Hindlimb muscle (tissue), 1 donor: ENCODE data around the gene NR5A1. TPM values are rescaled to one million over a fixed set of nuclear protein-coding genes. Genes with fewer than 3 reads are reported as not detected.

Source experiments
- DNase-seq: peaks from one replicate; pipeline ENCODE4 v3.0.0-alpha.2; 2013
- polyA plus RNA-seq: library from polyadenylated mRNA; unstranded; fragments of 120-200 nt; gene quantifications from one replicate; pipeline ENCODE4 v1.2.1, GENCODE V29; 2013; ENCODE audit not compliant: insufficient read length

The NR5A1 gene
- polyA plus RNA-seq, 1 donor = not detected

DNA sequence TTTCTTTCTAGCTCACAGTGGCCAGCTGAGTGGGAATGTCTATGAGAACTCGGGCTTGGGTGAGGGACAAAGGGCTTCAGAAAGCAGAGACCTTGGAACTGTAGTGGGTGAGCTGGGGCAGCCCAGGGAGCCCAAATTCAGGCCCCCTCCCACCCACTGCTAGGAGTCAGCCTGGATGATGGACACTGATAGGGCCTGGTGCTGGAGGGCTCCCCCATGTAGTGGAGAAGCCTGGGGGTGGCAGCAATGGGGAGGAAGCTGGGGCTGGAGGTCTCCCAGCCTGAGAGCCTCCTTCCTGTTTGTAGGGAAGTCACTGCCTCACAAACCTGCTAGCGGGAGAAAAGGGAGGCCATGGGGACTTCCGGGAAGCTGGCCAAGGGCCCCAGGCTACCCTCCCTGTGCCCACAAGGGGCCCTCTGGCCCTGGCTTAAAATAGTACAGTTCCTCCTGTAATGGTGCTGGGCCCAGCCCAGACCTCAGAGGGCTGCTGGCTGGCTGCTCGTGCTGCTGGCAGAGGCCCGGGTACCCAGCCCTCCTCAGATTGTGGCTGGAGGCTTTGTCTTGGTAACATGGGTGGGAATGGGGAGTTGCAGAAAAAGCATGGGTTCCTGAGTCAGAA, 6.3 kb upstream of the NR5A1 start:
- no peak for DNase-seq

DNA sequence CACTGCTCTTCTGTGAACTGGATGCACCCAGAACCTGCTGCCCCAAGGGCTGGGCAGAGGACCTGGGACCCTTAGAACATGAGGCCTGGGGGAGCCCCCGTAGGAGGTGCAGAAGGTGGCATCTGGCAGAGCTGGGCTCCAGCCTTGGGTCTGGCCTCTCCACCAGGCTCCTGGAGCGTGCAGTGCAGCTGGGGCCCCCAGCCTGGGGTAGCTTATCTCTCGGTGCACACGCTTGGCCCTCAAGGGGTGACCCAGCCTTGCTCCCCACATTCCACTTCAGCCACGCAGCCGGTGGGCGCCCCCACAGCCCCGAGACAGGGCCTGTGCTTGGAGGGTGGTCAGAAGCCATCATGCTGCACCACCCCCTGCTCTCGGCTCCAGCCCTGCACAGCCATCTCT, 5.6 kb upstream of the NR5A1 start:
- no peak for DNase-seq

DNA sequence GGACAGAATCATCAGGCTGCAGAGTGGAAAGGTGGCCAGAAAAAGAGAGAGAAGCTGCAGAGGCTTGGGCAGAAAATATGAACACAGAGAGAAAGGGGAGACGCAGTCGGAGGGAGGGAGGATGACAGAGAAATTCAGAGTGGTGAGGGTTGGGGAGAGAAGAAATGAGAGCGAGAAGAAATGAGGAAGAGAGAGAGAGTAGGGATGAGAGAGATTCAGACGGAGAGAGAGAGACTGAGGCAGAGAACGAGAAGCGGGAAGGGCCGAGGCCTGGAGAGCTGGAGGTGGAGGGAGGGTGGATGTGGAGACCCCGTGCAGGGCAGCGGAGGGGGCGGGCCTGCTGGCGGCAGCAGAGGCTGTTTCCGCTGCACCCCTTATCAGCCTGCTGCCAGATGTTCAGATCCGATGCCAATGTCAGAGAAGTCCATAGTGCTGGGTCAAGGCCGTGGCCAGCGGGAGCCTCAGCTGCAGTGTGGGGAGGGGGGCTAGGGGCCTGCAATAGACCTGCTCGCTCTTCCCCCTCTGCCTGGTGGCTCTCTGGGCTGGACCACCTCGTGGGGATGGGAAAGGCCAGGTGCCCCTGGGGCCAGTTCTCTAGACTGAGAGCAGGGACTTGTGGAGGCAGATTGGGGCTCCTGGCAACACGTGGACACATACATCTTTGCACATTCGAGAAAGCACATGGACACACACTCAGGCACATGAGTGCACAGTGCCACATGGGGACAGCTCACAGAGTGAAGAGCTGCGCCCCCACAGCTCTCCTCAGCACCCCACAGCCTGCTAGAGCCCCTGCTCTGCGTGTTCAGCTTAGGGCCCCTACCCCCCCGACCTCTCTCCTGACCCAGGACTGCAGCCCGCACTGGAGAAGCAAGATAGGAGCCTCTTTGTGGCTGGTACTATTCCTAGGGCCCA, 4.9 kb upstream of the NR5A1 start:
- no peak for DNase-seq

DNA sequence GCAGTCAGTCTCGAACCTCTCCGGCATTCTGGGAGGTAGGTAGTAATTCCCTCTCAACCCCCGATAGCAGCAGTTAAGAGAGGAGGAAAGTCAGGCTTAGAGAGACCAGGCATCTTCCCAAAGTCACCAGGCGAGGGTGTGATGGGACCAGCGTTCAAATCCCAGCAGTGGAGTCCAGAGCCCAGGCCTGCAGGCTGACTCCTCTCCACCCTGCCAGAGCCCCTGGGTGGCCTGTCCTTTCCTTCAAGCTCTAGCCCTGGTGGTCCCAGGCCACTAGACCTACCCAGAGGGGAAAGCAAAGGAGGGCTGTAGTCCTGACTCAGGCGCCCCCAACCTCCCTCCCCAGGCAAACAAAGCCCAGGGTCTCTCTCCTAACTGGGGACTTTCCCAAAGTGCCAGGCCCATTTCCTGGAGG, 4.2 kb upstream of the NR5A1 start:
- DNase-seq = no peak

DNA sequence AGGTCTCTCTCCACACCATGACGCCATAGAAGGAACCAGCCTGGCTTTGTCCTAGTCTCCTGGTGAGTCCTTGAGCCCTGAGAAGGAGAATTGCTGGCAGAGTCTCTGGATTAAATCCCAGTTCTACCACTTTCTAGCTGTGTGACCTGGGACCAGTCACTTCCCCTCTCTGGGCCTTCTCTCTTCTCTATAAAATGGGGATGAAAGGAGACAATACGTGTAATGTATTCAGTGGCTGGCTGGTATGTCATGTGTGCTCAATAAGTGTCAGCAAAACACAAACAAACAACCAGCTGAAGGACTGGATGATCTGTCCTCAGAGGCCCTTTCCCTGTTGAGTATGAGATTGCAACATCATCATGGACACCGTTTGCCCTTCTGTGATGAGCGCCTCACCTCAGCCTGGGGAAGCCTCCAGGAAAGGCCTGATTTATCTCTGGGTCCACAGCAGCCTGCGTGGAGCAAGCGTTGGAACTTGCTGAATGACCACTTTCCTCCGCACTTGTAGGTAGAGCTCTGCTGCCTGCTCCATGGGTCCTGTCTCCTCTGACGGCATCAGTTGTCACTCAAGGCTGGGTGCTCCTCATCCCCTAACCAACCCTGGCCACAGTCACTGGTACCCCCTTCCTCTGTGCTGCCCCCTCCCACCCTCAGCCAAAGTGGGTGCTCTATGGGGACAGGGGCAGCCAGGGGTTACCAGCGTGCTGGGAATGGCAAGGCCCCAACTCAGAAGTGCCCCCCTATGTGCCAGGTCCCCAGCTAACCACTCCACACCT, 3.6 kb upstream of the NR5A1 start:
- no peak for DNase-seq

DNA sequence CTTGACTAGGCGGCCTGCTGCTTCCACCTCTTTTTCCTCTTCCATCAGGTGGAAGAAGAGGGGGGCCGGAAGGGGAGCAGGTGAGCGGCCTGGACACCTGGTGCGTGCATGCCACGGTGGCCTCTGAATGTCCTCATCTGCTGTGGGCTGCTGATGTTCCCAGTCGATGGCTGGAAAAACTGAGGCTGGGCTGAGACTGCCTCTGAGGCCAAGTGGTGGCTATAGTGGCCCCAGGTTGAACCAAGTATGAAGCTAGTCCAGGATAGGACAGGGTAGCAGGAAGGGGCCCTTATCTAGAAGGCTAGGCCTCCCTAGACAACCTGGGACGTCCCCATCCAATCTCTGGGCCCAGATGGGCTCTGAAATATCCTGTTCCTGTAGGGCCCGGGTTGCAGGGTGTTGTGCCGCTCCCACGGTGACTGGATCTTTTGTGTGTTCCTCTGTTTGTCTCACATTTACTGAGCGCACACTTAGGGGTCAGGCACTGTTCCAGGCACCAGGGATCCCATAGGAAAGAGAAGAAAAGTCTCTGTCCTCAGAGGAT, 753 bp upstream of the NR5A1 start:
- DNase-seq = no peak

DNA sequence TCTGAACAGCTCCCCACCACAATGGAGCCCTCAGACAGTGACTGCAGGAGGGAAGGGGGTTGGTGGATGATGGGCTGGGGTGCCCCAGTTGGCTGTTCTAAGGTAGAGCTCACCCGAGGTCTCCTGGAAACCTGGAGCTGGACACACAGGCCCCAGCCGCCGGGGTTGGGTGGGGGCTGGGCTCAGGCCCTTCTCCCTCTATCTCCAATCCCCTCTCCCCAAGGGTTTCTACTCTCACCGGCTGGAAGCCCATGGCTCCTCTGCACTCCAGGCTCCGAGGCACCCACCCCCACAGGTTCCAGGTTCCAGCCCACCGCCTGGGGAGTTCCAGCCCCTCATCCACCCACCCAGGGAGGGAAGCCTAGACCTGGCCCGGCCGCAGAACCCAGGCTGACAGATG, 766 bp downstream of the NR5A1 start:
- no peak for DNase-seq

DNA sequence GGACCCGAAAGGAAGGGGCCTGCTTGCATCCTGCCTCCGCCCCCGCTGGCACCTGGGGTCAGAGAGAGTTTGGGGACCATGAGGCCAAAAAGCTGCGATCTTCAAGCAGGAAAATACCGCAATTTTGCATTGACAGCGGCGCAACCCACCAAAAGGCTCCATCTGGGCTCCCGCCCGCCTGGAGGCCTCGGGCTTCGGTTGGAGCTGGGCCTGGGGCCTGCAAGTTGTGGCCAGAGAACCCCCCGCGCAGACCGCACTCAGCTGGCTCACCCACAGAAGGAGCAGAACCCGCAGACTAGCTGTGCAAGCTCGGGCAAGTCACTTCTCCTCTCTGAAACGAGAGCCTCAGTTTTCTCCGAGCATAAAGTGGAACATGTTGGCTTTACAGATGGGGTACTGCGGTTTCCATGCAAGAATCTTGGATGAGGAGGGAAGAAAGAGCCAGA, 1.3 kb downstream of the NR5A1 start:
- DNase-seq = no peak

DNA sequence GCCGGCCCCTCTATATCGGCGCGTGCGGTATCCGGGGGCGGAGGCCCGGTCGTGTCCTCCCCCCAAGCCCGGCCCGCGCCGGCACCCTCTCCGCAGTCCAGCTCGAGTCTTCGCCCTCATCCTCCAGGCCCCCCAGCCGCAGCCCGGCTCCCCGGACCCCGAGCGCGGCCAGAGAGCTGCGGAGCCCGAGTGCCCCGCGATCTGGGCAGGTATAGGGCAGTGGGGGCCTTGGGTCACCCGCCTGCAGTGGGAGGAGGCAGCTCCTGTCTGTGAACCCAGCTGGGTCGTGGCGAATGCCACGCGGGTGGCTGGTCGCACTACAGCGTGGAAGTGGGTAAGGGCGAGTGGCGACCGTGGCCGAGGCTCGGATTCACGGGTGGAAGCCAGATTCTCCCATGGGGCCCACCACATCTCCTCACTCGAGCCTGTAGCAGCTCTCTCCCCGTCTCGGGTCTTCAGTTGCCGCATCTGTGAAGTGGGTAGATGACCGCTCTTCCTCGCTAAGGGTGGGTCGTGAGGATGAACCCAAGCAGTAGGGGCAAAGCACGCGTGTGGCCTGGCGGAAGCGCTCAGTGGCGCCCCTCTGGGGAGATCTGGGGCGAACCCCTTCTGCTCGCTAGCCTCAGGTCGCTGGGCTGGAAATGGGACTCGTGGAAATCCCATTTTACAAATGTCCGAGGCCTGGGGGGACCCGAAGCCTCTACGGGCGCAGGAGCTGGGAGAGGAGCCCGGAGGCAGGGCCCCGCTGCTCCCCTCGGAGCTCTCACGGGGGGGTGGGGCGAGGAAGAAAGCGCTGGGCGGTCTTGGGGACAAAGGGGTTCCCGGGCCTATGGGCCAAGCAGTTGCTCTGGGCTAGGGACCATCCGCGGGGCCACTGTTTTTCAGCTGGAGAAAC, 1.9 kb downstream of the NR5A1 start:
- no peak for DNase-seq

DNA sequence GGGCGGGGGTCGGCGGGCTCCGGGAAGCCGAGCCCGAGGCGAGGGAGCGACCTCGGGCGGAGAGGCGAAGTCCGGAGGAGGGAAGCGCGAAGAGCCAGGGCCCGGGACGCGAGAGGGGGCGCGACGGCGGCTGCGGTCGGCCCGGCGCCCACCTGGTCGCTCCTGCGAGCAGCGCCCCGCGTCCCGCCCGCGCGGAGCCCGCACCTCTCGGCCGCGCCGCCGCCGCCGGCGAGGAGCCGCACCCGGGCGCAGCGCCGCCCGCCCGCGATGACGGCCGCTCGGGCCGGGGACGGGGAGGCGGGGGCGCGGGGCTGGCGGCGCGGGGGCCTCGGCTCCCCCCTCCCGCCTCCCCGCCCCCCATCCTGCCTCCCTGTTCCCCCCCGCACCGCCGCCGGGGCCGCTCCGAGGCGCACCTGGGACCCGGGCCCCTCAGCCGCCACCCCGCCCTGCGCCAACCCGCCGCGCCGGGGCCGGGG, 2.6 kb downstream of the NR5A1 start:
- DNase-seq = no peak

DNA sequence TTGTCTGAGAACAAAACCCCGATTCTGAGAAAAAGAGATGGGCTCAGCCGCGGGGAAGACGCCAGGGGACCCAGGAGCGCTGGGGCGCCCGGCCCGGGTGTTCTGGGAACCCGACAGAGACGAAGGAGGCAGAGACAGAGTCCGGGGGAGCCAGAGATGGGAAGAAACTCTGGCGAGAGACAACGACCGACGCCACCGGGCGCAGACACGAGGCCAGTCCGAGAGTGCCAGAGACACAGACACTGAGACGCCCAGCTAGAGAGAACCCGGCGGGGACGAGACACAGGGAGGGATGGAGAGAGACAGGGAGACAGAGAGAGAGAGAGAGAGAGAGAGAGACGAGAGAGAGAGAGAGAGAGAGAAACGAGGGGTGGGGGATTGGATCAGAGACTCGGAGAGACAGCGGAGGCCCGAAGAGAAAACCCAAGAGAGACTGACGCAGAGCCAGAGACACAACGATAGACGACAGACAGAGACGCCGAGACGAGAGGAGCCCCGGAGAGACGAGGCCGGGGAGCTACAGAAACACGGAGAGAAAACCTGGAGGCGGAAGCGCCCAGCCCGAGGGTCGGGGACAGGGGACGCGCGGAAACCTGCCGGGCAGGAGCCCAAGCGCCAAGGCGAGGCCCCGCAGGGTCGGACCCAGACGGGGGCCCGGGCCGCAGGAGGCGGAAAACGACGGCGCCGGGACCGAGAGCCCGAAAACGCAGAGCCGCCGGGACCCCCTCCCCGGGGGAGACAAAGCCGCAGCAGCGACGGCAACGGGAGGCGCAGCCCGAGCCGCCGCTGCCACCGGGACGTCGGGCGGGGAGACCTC, 3.3 kb downstream of the NR5A1 start:
- no peak for DNase-seq

DNA sequence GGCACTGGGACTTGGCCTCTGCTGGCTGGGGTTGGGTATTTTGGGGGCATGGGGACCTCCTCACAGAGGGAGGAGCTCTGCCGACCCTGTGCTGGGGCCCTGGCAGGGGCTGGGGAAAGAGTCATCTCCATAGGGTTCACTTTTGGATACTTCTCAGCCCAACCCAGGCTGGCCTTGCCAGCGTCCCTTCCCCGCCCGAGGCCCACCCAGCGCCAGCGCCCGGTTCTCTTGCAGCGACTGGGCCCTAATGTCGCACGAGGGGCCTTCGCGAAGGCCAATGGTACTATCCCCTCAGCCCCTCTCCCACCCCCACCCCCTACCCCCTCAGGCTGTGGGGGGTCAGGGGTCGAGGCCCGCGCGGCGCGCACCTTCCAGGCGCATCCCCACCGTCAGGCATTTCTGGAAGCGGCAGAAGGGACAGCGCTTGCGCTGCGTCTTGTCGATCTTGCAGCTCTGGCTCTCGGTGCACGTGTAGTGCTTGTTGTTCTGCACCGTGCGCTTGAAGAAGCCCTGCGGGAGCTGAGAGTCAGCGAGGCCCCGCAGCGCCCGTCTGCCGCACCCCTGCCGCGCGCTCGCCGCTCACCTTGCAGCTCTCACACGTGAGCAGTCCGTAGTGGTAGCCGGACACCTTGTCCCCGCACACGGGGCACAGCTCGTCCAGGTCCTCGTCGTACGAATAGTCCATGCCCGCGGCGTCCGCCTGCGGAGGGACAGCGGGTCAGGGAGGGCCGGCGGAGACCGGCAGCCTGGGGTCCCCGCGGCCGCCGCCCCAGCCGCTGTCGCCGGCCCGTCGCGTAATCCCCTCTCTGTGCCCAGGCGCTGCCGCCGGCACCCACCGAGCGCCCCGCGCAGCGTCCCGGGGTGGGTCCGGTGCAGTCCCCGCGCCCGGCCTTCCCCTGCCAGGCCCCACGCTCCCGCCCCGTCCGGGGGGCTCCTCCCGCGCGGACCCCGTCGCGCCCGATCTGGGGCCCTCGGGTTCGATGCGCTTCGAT, 4.2 kb downstream of the NR5A1 start:
- DNase-seq = no peak

DNA sequence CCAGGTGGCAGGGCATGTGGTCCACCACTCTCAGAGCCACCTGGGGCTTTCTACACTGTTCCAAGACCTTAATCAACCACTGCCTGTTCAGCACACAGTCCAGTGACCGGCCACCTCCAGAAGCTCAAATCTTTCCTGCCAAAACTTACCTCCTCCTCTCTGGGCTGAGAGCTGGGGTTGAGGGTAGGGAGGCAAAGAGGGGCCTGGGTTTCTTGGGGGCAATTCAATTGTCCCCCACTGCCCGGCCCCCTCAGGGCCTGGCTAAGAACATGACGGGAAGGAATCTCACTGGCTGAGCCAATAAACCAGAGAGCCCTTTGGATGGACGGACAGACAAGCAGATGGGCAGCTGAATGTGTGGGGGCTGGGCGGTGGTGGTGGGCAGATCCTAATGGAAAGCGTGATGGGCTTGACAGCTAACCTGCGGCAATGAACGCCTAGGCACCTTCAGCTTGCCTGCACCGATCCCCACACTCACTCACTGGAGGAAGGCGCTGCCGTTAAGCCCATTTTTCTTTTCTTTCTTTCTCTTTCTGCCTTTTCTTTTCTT, 5.4 kb downstream of the NR5A1 start:
- DNase-seq = no peak

DNA sequence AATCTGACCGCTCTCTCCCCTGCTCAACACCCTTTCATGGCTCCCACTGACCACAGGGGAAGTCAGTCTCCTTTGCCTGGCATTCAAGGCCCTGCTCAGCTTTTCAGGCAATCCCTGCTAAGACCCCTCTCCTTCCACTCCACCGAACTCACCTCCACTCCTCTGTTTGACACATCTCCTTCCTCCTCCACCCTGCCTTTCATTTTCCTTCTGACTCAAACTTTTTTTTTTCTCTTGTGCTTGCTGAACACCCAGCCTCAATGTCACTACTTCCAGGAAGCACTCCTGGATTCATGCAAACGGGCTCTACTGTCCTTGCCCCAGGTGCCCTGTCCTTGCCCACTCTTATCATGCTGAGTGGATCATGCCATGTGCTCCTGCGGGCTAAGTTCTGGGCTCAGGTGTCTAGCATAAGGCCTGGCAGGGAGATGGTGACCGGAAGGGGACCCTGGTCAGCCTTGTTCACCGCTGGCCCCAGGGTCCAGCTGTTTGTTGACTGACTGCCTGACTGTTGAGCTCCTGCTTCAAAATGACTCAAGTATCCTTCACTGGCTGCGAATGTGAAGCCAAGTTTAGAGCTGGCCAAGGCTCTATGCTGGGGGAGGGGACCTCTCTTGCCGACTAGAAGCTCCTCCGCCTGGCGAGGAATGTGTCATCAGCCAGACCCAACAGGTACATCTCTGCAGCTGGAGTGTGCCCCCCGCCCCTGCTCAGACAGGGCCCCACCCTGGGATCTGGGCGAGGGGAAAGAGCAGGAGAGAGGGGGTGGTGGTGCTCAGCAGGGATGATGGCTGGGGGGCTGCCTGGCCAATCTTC, 6.2 kb downstream of the NR5A1 start:
- no peak for DNase-seq

DNA sequence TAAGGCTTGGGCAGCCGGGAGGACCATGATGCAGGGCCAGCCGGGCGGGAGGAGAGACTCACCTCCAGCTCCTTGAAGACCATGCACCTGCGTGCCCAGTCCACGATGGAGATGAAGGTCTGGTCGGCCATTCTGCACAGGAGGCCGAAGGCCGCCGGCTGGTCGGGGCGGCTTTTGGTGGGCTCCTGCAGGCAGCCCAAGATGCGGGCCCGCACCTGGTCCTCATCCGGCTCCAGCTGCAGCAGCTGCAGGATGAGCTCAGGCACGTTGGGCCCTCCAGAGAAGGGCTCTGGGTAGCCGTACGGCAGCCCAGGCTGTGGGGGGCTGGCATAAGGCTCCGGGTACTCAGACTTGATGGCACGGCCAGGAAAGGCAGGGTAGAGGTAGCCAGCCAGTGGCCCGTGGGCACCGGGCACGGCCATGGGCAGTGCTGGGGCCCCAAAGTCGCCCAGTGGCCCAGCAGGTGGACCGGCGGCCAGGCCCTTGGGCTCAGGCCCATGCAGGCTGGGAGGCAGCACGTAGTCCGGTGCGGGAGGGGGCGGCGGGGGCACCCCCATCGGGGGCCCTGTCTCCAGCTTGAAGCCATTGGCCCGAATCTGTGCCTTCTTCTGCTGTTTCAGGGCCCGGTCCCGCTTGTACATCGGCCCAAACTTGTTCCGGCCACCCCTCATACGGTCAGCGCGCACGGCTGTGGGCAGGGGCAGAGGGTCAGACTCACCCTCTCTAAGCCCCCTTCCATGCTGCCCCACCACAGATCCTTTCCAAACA, 7.0 kb downstream of the NR5A1 start:
- no peak for DNase-seq

DNA sequence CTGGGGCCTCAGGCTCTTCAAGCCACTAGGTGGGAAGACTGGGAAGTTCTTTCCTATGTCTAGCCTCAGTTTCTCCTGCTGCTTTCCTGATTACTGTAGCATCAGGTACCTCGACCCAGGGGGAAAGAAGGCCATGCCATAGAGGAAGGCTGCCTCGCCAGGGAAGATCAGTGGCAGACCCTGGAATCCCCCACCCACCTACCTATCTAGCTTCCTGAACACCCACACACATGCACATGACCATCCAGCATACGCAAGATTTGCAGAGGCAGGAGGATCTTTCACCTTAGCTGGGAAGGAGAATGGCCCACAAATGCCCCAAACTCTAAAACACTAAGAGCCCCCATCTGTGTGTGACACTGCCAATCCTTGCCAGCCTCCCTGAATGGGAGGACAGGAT, 8.0 kb downstream of the NR5A1 start:
- no peak for DNase-seq

DNA sequence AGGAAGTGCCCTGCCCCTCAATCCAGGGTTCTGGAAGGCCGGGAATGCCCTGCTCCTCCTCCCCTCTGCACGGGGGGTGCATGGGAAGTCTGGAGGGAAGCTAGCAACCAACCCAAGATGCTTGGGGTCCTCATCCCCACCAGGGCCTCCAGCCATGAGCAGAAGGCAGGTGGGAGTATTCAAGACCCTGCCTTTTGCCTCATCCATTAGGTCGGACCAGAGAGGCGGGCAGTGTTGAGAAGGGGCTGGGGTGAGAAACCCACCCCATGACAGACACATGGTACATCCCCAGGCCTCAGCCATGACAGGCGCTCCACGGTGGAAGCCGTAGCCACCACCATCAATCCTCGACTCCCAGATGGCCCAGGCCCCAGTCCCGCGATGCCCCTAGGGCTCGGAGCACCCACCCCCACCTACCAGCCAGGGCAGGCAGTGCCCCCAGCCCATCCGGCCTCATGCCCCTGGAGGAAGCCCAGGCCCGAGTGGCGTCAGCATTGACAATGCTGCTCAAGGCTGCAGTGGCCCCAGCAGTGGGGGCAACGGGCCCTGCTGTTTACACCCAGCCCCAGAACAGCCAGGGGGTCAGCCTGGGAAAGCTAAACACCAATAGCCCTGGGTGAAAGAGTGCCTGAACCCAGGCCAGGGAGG, 8.6 kb downstream of the NR5A1 start:
- DNase-seq = no peak
